Measurements from ENCODE around the gene DCBLD1. TPM values are rescaled to one million over a fixed set of nuclear protein-coding genes. Genes with fewer than 3 reads are reported as not detected.

DCBLD1 gene
- total RNA-seq, 1 experiment from 2014 or later: 59.1 TPM

GRCh38 chr6:117481278-117481925 is 1.1 kb upstream of the DCBLD1 start:
- DNase-seq (ENCODE audit: low read depth in 1 of 2, low spot score in 2 of 2): no peak
- H3K27ac ChIP-seq: no peak overlapping the region
- no peaks in the 10 kb centered on the region for H3K27me3 ChIP-seq (replicated peaks)
- H3K36me3 ChIP-seq: peaks cover 27% of the 10 kb centered on the region
- H3K4me1 ChIP-seq (replicated peaks): peaks cover 29% of the 10 kb centered on the region
- H3K4me3 ChIP-seq: no peak overlapping the region
- H3K9me3 ChIP-seq (replicated peaks): no peaks in the 10 kb centered on the region

- no peaks in the 10 kb centered on the region for H3K9me3 ChIP-seq (replicated peaks)
- no peaks in the 10 kb centered on the region for H3K27me3 ChIP-seq (replicated peaks)
- no peak for DNase-seq (ENCODE audit: low read depth in 1 of 2, low spot score in 2 of 2)
- peaks cover 32% of the 10 kb centered on the region for H3K36me3 ChIP-seq
- H3K27ac ChIP-seq: peak overlapping the region; percentile 76; the same call in 1 of the 2 replicates
- H3K4me3 ChIP-seq: peak overlapping the region; percentile 93
- H3K4me1 ChIP-seq (replicated peaks): peaks cover 32% of the 10 kb centered on the region
Observed at GRCh38 chr6:117481926-117482239, 591 bp upstream of the DCBLD1 start.

GRCh38 chr6:117483004-117483644 is 650 bp downstream of the DCBLD1 start:
- DNase-seq (ENCODE audit: low read depth in 1 of 2, low spot score in 2 of 2): peak; percentile 64 to 74
- no peaks in the 10 kb centered on the region for H3K27me3 ChIP-seq (replicated peaks)
- peaks cover 43% of the 10 kb centered on the region for H3K4me1 ChIP-seq (replicated peaks)
- H3K27ac ChIP-seq: peak overlapping the region; percentile 76
- peak overlapping the region; percentile 93 for H3K4me3 ChIP-seq
- no peaks in the 10 kb centered on the region for H3K9me3 ChIP-seq (replicated peaks)
- H3K36me3 ChIP-seq: peaks cover 39% of the 10 kb centered on the region

- Histone ChIP-seq H3K4me1 (replicated peaks) (peaks cover 48% of the 10 kb centered on the region), H3K9me3 (replicated peaks) (no peaks in the 10 kb centered on the region), H3K27me3 (replicated peaks) (no peaks in the 10 kb centered on the region), H3K27ac (peak overlapping the region; percentile 76; the same call in 1 of the 2 replicates), H3K4me3 (peak overlapping the region; percentile 93), H3K36me3 (peaks cover 39% of the 10 kb centered on the region)
- DNase-seq (ENCODE audit: low read depth in 1 of 2, low spot score in 2 of 2): no peak
Observed at GRCh38 chr6:117483645-117484016, 1.2 kb downstream of the DCBLD1 start.

GRCh38 chr6:117484052-117484646 is 1.7 kb downstream of the DCBLD1 start:
- peak overlapping the region; percentile 76; the same call in 1 of the 2 replicates for H3K27ac ChIP-seq
- peaks cover 42% of the 10 kb centered on the region for H3K36me3 ChIP-seq
- no peaks in the 10 kb centered on the region for H3K9me3 ChIP-seq (replicated peaks)
- no peaks in the 10 kb centered on the region for H3K27me3 ChIP-seq (replicated peaks)
- DNase-seq (ENCODE audit: low read depth in 1 of 2, low spot score in 2 of 2): no peak
- H3K4me3 ChIP-seq: peak overlapping the region; percentile 93
- H3K4me1 ChIP-seq (replicated peaks): peaks cover 53% of the 10 kb centered on the region

- no peak for DNase-seq (ENCODE audit: low read depth in 1 of 2, low spot score in 2 of 2)
- H3K4me3 ChIP-seq: no peak overlapping the region
- H3K27ac ChIP-seq: no peak overlapping the region
- peaks cover 42% of the 10 kb centered on the region for H3K36me3 ChIP-seq
- no peaks in the 10 kb centered on the region for H3K9me3 ChIP-seq (replicated peaks)
- peaks cover 53% of the 10 kb centered on the region for H3K4me1 ChIP-seq (replicated peaks)
- no peaks in the 10 kb centered on the region for H3K27me3 ChIP-seq (replicated peaks)
Observed at GRCh38 chr6:117485433-117485832, 3.0 kb downstream of the DCBLD1 start.

GRCh38 chr6:117487821-117488220 is 5.3 kb downstream of the DCBLD1 start:
- Histone ChIP-seq H3K4me3 (no peak overlapping the region), H3K4me1 (replicated peaks) (peaks cover 58% of the 10 kb centered on the region), H3K27me3 (replicated peaks) (no peaks in the 10 kb centered on the region), H3K27ac (peak overlapping the region; percentile 75), H3K9me3 (replicated peaks) (no peaks in the 10 kb centered on the region), H3K36me3 (peaks cover 38% of the 10 kb centered on the region)
- peak; percentile 71 to 77 for DNase-seq (ENCODE audit: low read depth in 1 of 2, low spot score in 2 of 2)

- no peak for DNase-seq (ENCODE audit: low read depth in 1 of 2, low spot score in 2 of 2)
- no peak overlapping the region for H3K4me3 ChIP-seq
- peaks cover 70% of the 10 kb centered on the region for H3K4me1 ChIP-seq (replicated peaks)
- no peaks in the 10 kb centered on the region for H3K9me3 ChIP-seq (replicated peaks)
- H3K27me3 ChIP-seq (replicated peaks): no peaks in the 10 kb centered on the region
- peaks cover 35% of the 10 kb centered on the region for H3K36me3 ChIP-seq
- H3K27ac ChIP-seq: peak overlapping the region; percentile 75; the same call in 1 of the 2 replicates
Observed at GRCh38 chr6:117489003-117489402, 6.5 kb downstream of the DCBLD1 start.

GRCh38 chr6:117491916-117492315 is 9.4 kb downstream of the DCBLD1 start:
- no peak overlapping the region for H3K4me3 ChIP-seq
- no peaks in the 10 kb centered on the region for H3K9me3 ChIP-seq (replicated peaks)
- H3K4me1 ChIP-seq (replicated peaks): peaks cover 77% of the 10 kb centered on the region
- H3K36me3 ChIP-seq: peaks cover 17% of the 10 kb centered on the region
- no peak for DNase-seq (ENCODE audit: low read depth in 1 of 2, low spot score in 2 of 2)
- peak overlapping the region; percentile 41 for H3K27ac ChIP-seq
- H3K27me3 ChIP-seq (replicated peaks): no peaks in the 10 kb centered on the region

- H3K9me3 ChIP-seq (replicated peaks): no peaks in the 10 kb centered on the region
Observed at GRCh38 chr6:117493470-117493869, 11.0 kb downstream of the DCBLD1 start.

GRCh38 chr6:117494283-117494682 is 11.8 kb downstream of the DCBLD1 start:
- Histone ChIP-seq H3K27ac (peak overlapping the region; percentile 60), H3K9me3 (replicated peaks) (no peaks in the 10 kb centered on the region), H3K4me1 (replicated peaks) (peaks cover 74% of the 10 kb centered on the region), H3K36me3 (0 out of 2 replicates have a peak, but pooled peaks cover 7% of the 10 kb centered on the region), H3K27me3 (replicated peaks) (no peaks in the 10 kb centered on the region), H3K4me3 (no peak overlapping the region; the same call in 1 of the 2 replicates)
- DNase-seq (ENCODE audit: low read depth in 1 of 2, low spot score in 2 of 2): peak in 1 of 2 experiments; percentile 50

More at GRCh38 chr6:117493470-117493869, 11.0 kb downstream of the DCBLD1 start:
- Histone ChIP-seq H3K27ac (peak overlapping the region; percentile 60), H3K4me1 (replicated peaks) (peaks cover 75% of the 10 kb centered on the region), H3K36me3 (peaks cover 10% of the 10 kb centered on the region; the same call in 1 of the 2 replicates), H3K4me3 (no peak overlapping the region), H3K27me3 (replicated peaks) (no peaks in the 10 kb centered on the region)
- DNase-seq (ENCODE audit: low read depth in 1 of 2, low spot score in 2 of 2): no peak

- H3K4me3 ChIP-seq: no peak overlapping the region
- DNase-seq (ENCODE audit: low read depth in 1 of 2, low spot score in 2 of 2): peak in 1 of 2 experiments; percentile 51
- no peaks in the 10 kb centered on the region for H3K27me3 ChIP-seq (replicated peaks)
- peak overlapping the region; percentile 60 for H3K27ac ChIP-seq
- 0 out of 2 replicates have a peak, but pooled peaks cover 7% of the 10 kb centered on the region for H3K36me3 ChIP-seq
- no peaks in the 10 kb centered on the region for H3K9me3 ChIP-seq (replicated peaks)
- H3K4me1 ChIP-seq (replicated peaks): peaks cover 78% of the 10 kb centered on the region
Observed at GRCh38 chr6:117494694-117495318, 12.3 kb downstream of the DCBLD1 start.

- Histone ChIP-seq H3K4me1 (replicated peaks) (peaks cover 83% of the 10 kb centered on the region), H3K27me3 (replicated peaks) (no peaks in the 10 kb centered on the region), H3K36me3 (0 out of 2 replicates have a peak, but pooled peaks cover 7% of the 10 kb centered on the region), H3K27ac (peak overlapping the region; percentile 60), H3K4me3 (no peak overlapping the region), H3K9me3 (replicated peaks) (no peaks in the 10 kb centered on the region)
- no peak for DNase-seq (ENCODE audit: low read depth in 1 of 2, low spot score in 2 of 2)
Observed at GRCh38 chr6:117495425-117495824, 13.0 kb downstream of the DCBLD1 start.
